HL-60/S4 treated with phorbol 12-myristate 13-acetate at 8.2 ng/mL for 4 days and 3 days (cell line): Measurements from ENCODE around the gene BTN1A1.

Experiments used
- in situ Hi-C: fragments of 300-500 bp; cut with MboI; formaldehyde crosslinking; loops from 2 replicates; pipeline ENCODE4 v1.15.0; 2022; ENCODE audit warnings: low sequenced_read_pairs

BTN1A1 gene

GRCh38 chr6:26555505-26556262, 55.6 kb downstream of the BTN1A1 start:
- in situ Hi-C loops = no loop called here

- in situ Hi-C loops = no loop called here
These were observed 56.4 kb downstream of the BTN1A1 start for GRCh38 chr6:26556263-26557070.
